ENCODE measurements around the gene GRB2. TPM values are rescaled to one million over a fixed set of nuclear protein-coding genes. Genes with fewer than 3 reads are reported as not detected.
"Not testable (repeated sequence)": the region's sequence is repeated elsewhere in the genome, so short reads cannot be mapped to it uniquely, and the experiment has no call there.

GRB2 gene
- 108 and 136 TPM in 2 replicates for total RNA-seq

- peak; percentile 69 for DNase-seq (ENCODE audit: low read depth, low spot score)
Measured at GRCh38 chr17:75405365-75406221, at the start of gene GRB2. Gene GRB2 (minus strand): TSS chr17:75405678. CDS start chr17:75393628, 12,050 bp downstream.

- DNase-seq (ENCODE audit: low read depth, low spot score): not testable (repeated sequence)
Measured at GRCh38 chr17:75454672-75455071, 49.2 kb upstream of the GRB2 start.

DNA sequence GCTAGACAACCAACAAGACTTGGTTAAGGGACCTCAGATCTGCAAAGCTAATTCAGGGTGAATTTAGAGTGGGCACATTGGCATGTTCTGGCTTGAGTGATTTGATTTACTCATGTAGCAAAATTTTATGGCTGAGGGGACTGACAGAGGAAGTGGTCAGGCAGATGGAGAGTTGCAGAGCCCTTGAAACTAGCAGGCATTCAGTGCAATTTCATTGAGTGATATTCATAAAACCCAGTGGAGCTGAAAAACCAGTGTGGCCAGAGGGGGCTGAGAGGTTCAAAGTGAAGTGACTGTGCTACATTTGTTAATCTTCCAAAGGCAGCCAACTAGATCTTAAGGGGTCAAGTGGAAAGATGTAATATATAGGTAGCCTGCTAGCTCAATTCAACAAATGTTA, 48.7 kb upstream of the GRB2 start:
- no peak for DNase-seq (ENCODE audit: low read depth, low spot score)

DNA sequence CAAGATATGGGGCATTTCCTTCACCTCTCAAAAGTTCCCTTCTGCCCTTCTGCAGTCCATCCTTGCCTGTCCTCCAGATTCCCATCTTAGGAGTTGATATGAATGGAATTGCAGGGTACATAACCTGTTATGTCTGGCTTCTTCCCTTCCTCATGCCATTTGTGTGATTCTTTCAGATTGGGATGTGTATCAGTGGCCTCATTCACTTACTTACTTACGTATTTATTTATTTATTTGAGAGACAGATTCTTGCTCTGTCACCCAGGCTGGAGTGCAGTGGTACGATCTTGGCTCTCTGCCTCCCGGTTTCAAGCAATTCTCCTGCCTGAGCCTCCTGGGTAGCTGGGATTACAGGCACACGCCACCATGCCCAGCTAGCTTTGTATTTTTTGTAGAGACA, 44.8 kb upstream of the GRB2 start:
- DNase-seq (ENCODE audit: low read depth, low spot score): no peak

GRCh38 chr17:75447951-75448856, 42.7 kb upstream of the GRB2 start:
- no peak for DNase-seq (ENCODE audit: low read depth, low spot score)

GRCh38 chr17:75445896-75446295, 40.4 kb upstream of the GRB2 start:
- not testable (repeated sequence) for DNase-seq (ENCODE audit: low read depth, low spot score)

DNA sequence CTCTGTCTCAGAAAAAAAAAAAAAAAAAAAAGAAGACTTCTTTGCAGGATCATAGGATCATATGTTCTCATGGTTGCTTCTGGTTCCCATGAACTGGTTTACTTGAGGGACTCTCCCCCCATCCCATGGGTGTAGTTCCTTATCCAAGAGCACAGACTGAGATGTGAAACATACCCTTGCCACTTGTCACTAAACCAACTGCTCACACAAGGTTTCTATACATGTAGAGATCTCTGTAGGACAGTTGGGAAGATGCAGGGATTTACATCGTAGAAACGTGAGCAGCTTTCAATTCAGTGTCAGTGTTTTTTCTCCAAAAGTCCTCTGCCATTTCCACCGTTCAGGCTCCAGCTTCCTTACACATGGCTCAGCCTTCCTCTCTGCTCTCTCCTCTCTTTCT, 39.8 kb upstream of the GRB2 start:
- no peak for DNase-seq (ENCODE audit: low read depth, low spot score)

DNA sequence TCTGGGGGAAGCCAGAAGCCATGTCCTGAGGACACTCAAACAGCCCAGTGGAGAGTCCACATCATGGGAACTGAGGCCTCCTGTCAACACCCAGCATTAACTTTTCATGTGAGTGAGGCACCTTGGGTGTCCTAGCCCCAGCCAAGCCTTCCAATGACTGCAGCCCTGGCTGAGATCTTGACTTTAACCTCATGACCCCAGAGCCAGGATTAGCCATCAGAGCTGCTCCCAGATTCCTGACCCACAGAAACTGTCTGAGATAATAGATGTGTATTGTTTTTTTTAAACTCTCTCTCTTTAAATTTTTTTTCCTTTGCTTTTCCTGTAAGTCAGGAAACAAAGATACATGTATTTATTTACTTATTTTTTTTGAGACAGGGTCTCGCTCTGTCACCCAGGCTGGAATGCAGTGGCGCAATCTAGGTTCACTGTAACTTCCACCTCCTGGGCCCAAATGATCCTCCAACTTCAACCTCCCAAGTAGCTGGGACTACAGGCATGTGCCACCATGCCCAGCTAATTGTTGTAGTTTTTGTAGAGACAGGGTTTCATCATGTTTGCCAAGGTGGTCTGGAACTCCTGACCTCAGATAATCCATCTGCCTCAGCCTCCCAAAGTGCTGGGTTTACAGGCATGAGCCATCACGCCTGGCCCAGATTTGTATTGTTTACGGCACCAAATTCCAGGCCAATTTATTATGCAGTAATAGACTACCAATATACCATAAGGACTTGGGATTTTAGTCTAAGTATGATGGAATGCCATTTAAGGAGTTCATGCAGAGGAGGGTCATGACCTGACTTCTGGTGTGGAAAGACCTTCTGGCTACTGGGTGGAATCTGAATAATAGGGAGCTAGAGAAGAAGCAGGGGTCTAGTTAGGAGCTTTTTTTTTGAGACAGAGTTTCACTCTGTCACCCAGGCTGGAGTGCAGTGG, 37.0 kb upstream of the GRB2 start:
- DNase-seq (ENCODE audit: low read depth, low spot score): no peak

- DNase-seq (ENCODE audit: low read depth, low spot score): no peak
Measured at GRCh38 chr17:75440738-75441448, 35.4 kb upstream of the GRB2 start.

GRCh38 chr17:75439287-75439686, 33.8 kb upstream of the GRB2 start:
- DNase-seq (ENCODE audit: low read depth, low spot score): no peak

DNA sequence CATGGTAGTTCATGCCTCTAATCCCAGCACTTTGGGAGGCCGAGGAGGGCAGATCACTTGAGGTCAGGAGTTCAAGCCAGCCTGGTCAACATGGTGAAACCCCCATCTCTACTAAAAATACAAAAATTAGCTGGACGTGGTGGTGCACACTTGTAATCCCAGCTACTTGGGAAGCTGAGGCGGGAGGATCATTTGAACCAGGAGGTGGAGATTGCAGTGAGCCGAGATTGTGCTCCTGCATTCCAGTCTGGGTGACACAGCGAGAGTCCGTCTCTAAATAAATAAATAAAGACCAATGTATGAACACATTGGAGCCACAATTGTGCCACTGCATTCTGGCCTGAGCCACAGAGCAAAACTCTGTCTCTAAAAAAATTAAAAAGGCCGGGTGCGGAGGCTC, 31.9 kb upstream of the GRB2 start:
- DNase-seq (ENCODE audit: low read depth, low spot score): not testable (repeated sequence)

- DNase-seq (ENCODE audit: low read depth, low spot score): not testable (repeated sequence)
Measured at GRCh38 chr17:75434433-75434832, 29.0 kb upstream of the GRB2 start.

DNA sequence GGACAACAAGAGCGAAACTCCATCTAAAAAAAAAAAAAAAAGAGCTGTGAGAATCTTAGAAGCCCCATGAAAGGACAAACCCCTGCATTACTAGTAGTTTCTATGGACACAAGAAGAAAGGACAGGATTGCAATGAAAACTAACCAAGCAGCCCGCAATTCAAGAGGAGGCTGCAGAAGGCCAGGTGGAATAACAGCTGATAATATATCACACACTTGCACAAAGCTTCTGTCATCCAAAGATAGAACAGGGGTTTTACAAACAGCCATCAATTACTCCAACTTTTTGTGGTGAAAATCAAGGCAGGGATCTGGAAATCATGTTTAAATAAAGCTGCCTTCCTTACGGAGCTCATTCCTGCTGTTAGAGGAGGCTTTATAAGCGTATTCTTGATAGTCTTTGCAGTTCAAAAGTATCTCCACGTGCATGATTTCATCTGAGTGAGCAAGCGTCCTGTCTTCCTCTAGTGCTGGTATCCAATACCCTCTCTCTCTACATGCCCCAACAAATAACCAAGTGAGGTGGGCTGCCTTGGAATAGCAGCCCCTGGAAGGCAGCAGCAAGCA, 27.8 kb upstream of the GRB2 start:
- DNase-seq (ENCODE audit: low read depth, low spot score): no peak

DNA sequence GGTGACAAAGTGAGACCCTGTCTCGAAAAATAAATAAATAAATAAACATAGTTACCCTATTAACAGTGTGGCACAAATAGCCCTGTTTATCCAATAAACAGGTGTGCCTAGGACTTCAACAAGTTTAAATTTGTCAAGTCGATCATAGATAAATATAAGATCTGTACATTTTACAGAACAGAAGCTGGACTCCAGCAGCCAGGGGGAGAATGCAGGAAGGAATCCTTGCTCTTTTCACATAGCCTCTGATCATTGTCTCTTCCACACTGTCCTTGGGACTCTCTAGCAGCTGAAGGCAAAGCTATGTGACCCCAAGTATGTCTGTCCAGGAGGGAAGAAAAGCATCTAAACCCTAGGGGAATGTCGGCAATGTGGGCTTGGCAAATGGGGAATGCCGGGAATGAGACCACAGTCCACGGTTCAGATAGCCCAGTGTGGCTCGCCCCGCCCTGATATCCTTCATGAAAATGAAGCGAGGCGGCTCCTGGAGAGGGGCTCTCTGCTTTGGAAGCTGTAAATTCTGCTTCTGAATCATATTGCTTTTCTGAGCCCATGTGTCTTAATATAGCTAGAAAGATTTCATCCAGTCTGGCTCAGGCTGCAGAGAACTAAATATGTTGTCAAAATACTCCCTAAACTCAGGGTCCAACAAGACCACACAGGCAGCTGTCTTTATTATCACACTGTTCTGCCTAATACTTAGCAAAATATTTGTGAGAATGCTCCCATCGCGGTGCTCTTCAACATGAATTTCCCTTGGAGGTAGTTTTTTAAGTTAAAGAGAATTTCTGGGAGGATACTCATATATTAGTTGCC, 24.9 kb upstream of the GRB2 start:
- DNase-seq (ENCODE audit: low read depth, low spot score): no peak

- no peak for DNase-seq (ENCODE audit: low read depth, low spot score)
Measured at GRCh38 chr17:75428543-75429469, 23.3 kb upstream of the GRB2 start.

DNA sequence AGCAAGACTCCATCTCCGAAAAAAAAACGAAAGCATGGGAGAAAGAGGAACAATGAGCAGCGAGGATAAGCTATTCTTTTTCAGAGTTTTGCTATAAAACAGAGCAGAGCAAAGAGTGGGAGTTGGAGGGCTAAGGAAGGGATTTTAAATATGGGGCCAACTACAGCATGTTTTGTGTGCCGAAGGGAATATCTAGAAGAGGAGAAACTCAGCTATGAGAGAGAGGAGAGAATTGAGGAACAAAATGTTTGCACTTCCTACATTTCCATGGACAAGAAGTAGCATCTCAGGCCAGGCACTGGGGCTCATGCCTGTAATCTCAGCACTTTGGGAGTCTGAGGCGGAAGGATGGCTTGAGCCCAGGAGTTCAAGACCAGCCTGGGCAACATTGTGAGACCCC, 13.1 kb upstream of the GRB2 start:
- no peak for DNase-seq (ENCODE audit: low read depth, low spot score)

- DNase-seq (ENCODE audit: low read depth, low spot score): no peak
Measured at GRCh38 chr17:75417054-75417580, 11.6 kb upstream of the GRB2 start.

- no peak for DNase-seq (ENCODE audit: low read depth, low spot score)
Measured at GRCh38 chr17:75416006-75416405, 10.5 kb upstream of the GRB2 start.
